Measurements from ENCODE around the gene PHC2. TPM values are rescaled to one million over a fixed set of nuclear protein-coding genes. Genes with fewer than 3 reads are reported as not detected.

The PHC2 gene
- total RNA-seq, 3 donors from 2014 or later (not counting 1 experiment from before 2014, with no cell fraction given): 36.6 to 46.6 (median 39.5) TPM

DNA sequence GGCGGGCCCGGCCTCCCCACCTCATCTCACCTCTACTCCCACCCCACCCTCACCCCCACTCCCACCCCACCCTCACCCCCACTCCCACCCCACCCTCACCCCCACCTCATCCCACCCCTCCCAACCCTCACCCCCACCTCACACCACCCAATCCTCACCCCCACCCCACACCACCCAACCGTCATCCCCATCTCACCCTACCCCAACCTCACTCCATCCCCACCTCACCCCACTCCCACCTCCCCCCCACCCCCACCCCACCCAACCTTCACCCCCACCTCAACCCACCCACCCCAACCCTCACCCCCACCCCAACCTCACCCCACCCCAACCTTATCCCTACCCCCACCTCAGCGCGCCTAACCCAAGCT is 123.4 kb downstream of the PHC2 start:
- H3K27me3 Mint-ChIP-seq (ENCODE audit: low read depth in 2 of 2): peaks cover 8 to 9% of the 10 kb centered on the region in 2 donors
- no peaks in the 10 kb centered on the region for H3K27me3 ChIP-seq (ENCODE audit: control insufficient read depth, insufficient read depth, low read length)
- H3K36me3 Mint-ChIP-seq: no peaks in the 10 kb centered on the region
- DNase-seq (no peak), ATAC-seq (no peak)
- H3K27ac ChIP-seq (ENCODE audit: low read length): no peak overlapping the region
- no CpG with 5 or more reads among the region's 5 CpGs for WGBS (ENCODE audit: insufficient coverage)
- H3K9me3 Mint-ChIP-seq: no peaks in the 10 kb centered on the region
- intact Hi-C loops (cut with micrococcal nuclease): no loop called here
- H3K4me1 ChIP-seq (ENCODE audit: control insufficient read depth, insufficient read depth, low read length): peaks cover 2% of the 10 kb centered on the region
- no peak for TF ChIP-seq CTCF (IDR thresholded peaks at IDR 0.05)
- no peaks in the 10 kb centered on the region for H3K9me3 ChIP-seq (ENCODE audit: control insufficient read depth, insufficient read depth, low read length)
- no peaks in the 10 kb centered on the region for H3K36me3 ChIP-seq (ENCODE audit: control insufficient read depth, insufficient read depth, low read length)
- H3K4me3 Mint-ChIP-seq: no peak overlapping the region
- no peak overlapping the region for H3K4me3 ChIP-seq (ENCODE audit: low read length)
- peaks cover 8 to 10% of the 10 kb centered on the region in 2 donors for H3K4me1 Mint-ChIP-seq
- H3K27ac Mint-ChIP-seq: no peak overlapping the region

GRCh38 chr1:33306653-33307493 is 124.0 kb downstream of the PHC2 start:
- H3K9me3 Mint-ChIP-seq: no peaks in the 10 kb centered on the region
- H3K4me3 Mint-ChIP-seq: no peak overlapping the region
- H3K27me3 Mint-ChIP-seq (ENCODE audit: low read depth in 2 of 2): peaks cover 8 to 9% of the 10 kb centered on the region in 2 donors
- no peak for TF ChIP-seq CTCF (IDR thresholded peaks at IDR 0.05)
- intact Hi-C loops (cut with micrococcal nuclease): no loop called here
- peaks cover 11 to 16% of the 10 kb centered on the region in 2 donors for H3K4me1 Mint-ChIP-seq
- H3K27me3 ChIP-seq (ENCODE audit: control insufficient read depth, insufficient read depth, low read length): no peaks in the 10 kb centered on the region
- no peak overlapping the region for H3K27ac ChIP-seq (ENCODE audit: low read length)
- H3K4me3 ChIP-seq (ENCODE audit: low read length): no peak overlapping the region
- peak in 1 of 2 donors; percentile 39 for DNase-seq
- H3K4me1 ChIP-seq (ENCODE audit: control insufficient read depth, insufficient read depth, low read length): peaks cover 8% of the 10 kb centered on the region
- 22% methylated on average over 110 of the region's 113 CpGs for WGBS (ENCODE audit: insufficient coverage)
- H3K36me3 Mint-ChIP-seq: no peaks in the 10 kb centered on the region
- H3K9me3 ChIP-seq (ENCODE audit: control insufficient read depth, insufficient read depth, low read length): no peaks in the 10 kb centered on the region
- no peak overlapping the region for H3K27ac Mint-ChIP-seq
- ATAC-seq: peak in 1 of 3 donors; percentile 30
- no peaks in the 10 kb centered on the region for H3K36me3 ChIP-seq (ENCODE audit: control insufficient read depth, insufficient read depth, low read length)

DNA sequence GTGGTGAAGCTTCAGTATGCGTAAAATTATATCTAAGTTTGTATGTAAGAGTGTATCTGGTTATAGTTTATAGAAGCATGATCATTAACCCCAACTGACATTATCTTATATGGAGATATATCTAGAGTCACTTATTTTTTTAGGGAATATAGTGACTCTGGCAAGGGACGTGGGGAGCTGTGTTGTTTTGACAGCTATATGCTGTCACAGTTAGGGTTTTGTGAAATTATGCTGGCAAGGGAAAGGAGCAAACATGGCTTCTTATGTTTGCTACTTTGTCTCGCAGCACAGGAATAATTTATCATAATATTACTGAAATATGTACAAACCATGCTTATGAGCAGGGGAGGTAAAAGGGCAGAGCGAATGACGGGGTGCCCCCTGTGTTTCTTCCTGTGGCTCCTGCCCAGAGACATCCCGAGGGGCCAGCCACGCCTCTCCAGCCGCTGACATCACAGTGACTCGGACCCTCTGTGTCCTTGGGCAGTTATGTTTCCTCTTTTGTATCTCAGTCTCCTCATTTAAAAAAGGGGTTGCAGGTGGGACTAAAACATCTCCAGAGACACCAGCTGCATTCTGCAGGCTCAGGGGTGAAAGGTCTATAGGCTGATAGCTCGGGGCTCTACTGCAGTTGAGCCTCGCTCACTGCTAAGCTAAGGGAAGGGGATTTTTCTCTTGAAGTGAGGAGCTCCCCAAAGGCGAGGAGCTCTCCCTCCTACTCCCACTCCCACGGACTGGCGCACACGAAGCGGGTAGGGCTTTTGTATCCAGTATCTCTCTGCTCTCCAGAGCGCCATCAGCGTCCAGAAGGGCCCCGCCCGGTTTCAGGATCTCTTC is 124.9 kb downstream of the PHC2 start:
- Histone ChIP-seq H3K27me3 (ENCODE audit: control insufficient read depth, insufficient read depth, low read length) (no peaks in the 10 kb centered on the region), H3K27ac (ENCODE audit: low read length) (no peak overlapping the region), H3K36me3 (ENCODE audit: control insufficient read depth, insufficient read depth, low read length) (no peaks in the 10 kb centered on the region), H3K4me1 (ENCODE audit: control insufficient read depth, insufficient read depth, low read length) (peaks cover 9% of the 10 kb centered on the region), H3K4me3 (ENCODE audit: low read length) (no peak overlapping the region), H3K9me3 (ENCODE audit: control insufficient read depth, insufficient read depth, low read length) (no peaks in the 10 kb centered on the region)
- Mint-ChIP-seq H3K27me3 (ENCODE audit: low read depth in 2 of 2) (peaks cover 8 to 9% of the 10 kb centered on the region in 2 donors), H3K36me3 (no peaks in the 10 kb centered on the region), H3K4me3 (no peak overlapping the region), H3K4me1 (peaks cover 11 to 23% of the 10 kb centered on the region in 2 donors), H3K27ac (no peak overlapping the region), H3K9me3 (no peaks in the 10 kb centered on the region)
- ATAC-seq: no peak
- WGBS (ENCODE audit: insufficient coverage): 57% methylated on average over 18 of the region's 20 CpGs
- intact Hi-C loops (cut with micrococcal nuclease): no loop called here
- no peak for DNase-seq
- TF ChIP-seq CTCF (IDR thresholded peaks at IDR 0.05): no peak

Measured in natural killer cell (primary cell).